GM18499 (cell line): Measurements from ENCODE around the gene WWOX.

Source experiments
- ATAC-seq: cut with Tn5 transposase; IDR thresholded peaks from one replicate; pipeline ENCODE4 v1.9.1; 2021; ENCODE audit warnings: moderate number of reproducible peaks; ENCODE audit not compliant: insufficient read depth, unreplicated experiment

WWOX gene

DNA sequence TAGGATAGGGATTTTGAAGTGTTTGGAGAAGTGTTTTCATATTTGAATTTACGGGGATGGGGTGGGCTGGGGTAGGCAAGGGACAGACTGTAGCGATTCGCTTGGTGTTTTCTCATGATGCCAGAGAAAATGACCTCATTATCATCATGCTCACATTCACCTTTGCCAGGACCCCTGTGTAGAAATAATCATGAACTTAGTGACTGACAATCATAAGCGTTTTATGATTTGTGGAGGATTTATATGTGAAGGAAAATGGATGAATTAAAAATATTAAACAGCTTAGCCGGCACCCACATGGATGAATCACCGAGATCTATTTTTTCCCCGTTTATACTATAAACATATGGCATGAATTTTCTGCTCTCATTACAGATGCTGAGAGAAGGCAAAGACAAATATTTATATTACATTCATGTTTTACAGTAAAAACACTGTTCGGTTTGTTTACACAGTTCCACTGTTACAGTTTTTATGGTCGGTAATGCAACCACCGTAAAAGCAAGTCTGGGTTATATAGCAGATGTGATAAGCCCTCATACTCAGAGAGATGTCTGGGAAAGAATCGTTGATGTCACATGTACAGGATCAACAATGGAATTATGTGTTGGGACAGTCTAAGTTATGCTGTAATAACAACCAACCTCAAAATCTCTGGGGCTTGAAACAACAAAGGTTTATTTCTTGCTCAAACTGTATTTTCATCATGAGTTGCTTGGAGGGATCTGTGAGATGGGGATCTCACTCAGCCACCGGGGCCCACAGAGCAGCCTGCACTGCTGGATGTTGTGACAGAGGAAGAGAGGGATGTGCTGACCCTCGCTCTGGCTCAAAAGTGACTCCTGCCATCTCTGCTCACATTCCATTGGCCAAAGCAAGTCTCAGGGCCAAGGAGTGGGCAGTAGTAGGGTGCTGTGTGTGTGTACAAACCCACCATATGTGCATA, 85.1 kb downstream of the WWOX start:
- no peak for ATAC-seq

DNA sequence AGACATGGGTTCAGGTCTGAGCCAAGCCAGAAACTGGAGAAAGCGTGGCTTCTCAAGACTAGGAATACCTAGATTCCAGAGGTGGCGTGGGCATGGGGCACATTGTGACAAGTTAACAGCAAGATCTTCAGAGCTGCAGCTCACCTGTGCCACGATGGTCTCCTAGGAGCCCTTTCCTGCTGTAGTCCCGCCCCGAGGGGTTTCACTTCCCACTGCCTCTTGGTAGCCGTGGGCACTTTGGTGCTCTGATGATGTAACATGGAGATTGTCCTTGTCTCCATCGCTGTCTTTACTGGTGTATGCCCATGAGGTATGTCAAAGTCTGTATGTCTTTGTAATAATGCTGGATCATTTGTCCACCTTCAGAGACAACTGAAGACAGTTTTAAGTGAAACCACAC, 89.7 kb downstream of the WWOX start:
- ATAC-seq = no peak

DNA sequence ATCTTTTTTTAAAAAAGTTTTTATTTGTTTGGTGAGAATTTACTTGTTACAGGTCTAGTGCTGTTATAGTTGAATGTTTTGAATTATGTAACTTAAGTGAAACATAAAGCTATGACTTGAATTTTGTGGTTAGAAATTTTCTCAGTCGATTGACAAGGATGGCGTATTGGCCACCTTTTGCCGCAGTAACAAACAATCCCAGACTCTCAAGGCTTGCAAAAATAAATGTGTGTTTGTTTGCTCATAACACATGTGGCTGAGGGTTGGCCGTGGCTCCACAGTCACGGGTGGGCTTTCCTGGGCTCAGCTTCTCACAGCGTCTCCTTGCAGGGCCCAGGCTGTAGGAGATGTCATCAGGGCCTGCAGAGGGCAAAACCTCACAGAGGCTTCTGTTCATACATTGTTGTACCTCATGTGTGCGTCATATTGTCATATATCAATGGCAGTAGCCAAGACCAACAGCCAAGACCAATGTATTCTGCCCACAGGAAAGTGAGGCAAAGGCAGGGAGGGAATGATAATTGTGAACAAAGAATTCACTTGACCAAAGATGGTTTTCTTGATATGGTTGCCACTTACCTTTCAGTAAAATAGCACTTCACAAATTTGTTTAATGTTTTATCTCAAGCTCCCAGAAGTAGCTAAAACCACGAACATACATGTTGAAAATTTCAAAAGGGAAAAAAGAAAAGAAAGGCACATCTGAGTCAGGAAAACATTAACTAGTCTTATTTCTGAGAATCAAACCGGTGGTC, 93.5 kb downstream of the WWOX start:
- ATAC-seq = no peak

DNA sequence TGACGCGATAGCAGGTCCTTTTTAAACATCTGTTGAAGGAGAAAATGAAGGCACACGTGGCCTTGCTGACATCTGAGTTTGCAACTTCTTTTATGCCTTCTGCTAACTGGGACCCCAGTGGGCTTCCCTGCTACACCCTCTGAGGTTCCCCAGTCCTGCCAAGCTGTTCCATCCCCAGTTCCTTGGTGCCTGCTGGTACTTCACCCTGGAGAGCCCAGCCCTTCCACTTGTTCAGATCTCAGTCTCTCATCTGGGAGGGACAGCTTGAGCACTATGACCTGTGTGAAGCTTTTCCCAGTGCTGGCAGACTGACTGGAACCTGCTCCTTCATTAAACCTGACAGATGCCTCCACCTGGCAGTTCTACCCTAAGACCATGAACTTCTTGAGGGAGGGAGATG, 95.5 kb downstream of the WWOX start:
- ATAC-seq = no peak

DNA sequence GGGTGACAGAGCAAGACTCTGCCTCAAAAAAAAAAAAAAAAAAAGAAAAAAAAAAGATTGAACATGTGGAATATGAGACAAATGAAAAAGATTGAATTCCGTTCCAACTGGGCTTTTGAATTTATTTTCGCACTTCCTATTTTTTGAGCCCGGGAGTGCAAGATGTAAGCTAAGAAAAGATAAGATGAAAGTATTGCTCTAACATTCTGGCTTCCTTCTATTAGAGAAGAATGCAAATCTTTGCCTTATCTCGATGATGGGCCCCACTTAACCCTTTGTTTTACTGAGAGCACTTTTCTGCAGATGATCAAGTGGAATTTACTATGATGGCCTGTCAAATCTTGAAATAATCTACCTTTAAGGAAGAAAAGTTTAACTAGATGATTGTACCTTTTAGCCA, 96.3 kb downstream of the WWOX start:
- ATAC-seq = no peak

DNA sequence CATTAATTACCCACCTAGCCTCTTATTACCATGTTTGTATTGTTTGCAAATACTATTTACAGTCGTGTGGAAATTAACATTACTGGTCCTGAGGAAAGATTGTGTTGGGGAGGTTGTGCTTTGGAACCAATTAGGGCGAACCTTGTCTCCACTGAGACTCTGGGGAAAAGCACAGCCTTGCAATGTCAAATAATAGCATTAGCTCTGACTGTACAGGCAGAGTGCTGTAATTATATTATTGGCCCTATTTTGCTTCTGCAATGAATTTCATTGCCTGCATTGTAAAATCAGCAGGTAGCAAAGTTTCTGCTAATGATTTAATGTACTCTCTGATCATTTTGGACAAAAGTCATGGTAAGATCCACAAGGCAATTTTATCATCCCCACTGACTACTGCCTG, 97.0 kb downstream of the WWOX start:
- no peak for ATAC-seq

DNA sequence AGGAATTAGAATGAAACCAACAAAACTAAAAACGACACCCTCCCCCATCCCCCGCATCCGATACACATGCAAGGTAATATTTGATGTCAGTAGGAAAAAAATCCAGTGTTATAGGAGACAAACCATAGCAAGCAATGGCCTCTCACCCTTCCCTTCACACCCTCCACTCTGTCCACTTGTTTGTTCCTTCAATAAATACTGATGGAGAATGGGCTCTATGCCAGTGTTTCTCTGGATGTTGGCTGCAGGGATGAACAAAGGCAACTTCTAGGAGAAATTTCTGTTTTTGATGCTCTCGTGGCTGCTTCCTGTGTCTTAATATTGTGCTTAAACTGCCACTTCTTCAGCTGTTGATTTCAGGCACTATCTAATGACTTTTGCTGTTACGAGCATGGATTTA, 98.8 kb downstream of the WWOX start:
- no peak for ATAC-seq

DNA sequence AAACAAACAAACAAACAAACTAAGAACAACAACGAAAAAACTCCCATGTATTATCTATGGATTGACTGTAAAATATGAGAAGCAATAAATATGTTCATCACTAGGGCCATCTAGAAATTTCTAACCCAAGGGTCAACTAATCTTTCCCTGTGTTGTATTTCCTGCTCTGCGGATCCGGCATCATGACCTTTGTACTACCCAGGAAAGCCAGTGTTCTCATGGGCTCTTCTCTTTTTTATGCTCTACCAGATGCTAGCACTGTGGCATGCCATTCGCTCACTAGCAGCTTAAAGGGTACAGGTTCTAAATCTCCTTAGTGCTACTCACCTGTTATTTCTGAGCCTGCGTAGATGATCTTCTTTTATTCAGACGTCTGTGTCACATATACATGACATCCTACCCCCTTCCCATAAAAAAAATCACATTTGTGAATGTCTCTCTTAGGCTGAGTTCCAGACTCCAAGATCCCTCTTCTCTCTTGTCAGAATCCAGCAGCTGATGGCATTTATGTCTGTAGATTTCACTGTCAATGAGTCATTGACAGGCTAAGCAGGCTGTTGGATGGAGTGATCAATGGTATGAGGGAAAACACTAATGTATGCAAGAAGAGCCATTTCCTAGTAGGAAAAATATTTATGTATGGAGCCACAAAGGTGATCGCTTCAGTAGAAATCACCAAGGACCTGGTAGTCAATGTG, 100.0 kb downstream of the WWOX start:
- ATAC-seq = no peak

DNA sequence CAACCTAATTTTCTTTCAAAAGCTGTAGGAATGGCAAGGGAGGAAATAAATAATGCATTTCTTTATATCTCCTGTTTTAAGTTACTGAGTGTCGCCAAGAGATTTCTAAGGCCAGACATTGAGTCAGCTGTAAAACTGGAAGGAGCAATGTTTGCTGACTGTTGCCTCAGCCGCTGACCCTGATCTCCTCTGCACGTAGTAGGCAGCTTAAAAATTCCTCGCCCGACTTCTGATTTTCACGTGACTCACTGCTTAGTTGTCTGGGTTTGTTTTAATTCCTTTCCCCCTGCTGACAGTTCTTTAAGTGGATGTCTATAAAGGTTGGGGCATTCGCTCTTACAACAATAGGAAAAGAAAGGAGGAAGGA, 100.6 kb downstream of the WWOX start:
- ATAC-seq = no peak

DNA sequence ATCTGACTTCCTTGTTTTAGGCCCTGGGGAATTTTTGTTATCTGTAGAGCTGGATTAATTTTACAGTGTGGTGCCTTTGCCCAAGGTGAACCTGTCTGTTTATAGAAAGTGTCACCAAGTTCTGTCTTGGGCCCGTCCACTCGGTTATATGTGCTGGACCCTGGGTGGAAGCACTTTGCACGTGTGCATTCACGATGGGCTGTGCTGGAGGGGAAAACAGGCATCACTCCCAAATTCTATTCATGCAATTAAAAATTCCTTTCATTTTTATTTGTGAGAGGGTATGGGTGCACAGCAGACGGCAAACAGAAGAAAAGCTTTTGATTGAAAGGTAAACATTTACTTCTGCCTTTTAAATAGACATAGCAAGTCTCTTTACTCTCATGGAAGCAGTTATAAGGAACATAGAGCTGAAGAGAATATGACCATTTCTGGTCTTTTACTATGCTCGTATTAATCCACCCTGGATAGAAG, 101.2 kb downstream of the WWOX start:
- no peak for ATAC-seq

DNA sequence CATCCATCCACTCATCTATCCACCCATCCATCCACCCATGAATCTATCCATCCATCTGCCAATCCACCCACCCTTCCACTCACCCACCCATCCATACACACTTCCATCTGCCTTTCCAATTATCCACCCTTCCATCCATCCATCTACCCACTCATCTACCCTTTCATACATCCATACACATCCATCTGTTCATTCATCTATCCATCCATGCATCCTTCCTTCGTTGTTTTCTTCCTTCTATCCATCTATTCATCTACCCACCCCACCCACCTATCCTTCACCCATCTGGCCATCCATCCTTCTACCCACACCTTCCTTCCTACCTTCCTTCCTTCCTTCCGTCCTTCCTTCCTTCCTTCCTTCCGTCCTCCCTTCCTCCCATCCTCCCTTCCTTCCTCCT, 106.1 kb downstream of the WWOX start:
- ATAC-seq = no peak

DNA sequence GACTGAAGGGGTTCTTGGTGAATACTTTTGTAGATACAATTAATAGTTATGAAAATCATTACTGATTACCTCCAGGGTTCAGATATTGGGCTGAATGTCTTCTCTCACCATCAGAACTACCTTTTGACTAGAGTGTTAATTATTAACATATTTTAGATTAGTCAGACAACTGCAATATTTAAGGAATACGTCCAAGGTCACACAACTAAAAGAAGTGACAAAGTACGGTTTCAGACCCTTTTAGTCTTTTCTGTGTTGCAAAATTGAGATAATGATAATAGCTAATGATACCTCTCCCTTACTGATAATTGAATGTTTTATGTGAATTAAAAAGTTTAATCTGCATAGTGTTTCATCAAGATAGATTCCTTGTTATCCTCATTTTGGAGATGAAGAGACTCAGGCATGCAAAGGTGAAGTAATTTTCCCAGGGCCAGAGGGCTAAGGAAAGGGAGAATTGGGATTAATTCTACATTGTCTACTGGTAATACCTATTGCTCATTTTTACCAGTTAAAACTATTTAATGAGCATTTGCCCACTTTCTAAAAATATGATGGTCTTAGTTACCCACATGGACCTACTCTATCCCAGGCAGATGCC, 107.3 kb downstream of the WWOX start:
- ATAC-seq = no peak

DNA sequence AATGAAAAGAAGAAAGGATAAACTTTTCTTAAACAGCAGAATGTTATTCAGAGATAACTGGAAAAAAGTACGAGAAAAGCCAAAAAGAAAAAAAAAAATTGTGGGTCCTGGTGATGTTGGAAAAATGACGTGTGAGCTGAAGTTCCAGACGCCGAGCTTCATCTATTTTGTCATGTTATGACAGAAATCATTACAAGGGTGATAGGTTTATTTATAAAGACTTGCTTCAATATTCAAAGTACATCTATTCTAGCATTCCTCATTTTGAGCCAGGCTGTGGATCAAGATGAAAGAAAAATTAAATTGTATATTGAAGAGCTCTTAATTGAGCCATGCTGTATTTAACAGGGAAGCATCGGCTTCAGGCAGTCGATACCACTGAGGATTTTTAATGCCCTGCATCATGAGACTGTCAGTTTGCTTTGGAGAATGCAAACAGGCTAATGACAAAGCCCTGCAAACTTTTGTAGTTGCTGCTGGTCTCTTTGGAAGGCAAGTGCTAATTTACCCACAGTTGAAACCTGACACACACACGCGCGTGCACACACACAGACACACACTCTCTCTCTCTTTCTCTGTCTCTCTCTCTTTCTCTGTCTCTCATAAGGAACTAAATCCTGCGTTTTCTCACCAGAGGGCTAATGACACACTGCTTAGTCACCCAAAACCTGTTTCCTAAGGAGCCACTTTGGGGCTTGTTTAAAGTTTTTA, 110.7 kb downstream of the WWOX start:
- ATAC-seq = no peak

DNA sequence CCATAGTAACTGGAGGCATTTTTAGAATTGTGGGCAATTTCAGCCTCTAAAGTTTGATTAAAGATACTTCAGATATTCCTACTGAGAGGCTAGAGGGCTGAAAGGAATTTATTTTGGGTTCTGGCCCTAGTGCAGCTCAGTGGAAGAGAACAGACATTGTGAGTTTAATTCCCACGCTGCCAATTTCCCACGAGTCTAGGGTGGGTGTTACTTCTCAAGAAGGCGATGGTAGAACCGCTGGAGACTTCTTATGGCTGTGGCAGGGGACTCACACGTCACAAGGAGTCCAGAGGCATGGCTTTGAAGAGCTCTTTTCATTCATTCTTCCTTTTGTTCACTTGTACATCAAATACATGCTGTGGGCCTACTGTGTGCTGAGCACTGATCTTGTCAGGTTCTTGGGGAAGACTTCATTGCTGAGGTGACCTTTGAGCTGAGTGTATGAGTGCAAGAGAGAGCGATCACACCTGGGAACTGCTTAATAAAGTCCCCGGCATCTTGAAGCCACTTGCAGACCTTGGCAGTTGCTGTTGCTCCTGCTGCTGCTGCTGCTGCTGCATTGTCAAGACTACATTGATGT, 111.7 kb downstream of the WWOX start:
- ATAC-seq = no peak

DNA sequence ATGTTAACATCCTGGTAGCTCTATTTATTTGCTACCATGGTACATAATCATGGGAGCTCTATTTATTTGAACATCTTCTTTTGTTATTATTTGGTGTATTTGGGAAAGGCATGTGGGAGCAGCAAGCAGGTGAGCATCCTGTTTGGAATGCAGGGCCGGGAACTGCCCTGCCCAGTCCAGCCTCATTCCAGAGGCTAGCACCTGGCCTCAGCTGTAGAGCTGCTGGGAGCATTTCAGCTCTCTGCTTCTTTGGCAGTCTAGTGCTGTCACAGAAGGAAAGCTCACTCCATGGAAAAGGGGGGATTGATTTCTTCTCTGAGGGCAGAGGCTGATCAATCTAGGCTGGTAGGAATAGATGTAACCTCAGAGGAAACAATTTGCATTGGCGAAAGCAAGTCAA, 112.5 kb downstream of the WWOX start:
- ATAC-seq = no peak

DNA sequence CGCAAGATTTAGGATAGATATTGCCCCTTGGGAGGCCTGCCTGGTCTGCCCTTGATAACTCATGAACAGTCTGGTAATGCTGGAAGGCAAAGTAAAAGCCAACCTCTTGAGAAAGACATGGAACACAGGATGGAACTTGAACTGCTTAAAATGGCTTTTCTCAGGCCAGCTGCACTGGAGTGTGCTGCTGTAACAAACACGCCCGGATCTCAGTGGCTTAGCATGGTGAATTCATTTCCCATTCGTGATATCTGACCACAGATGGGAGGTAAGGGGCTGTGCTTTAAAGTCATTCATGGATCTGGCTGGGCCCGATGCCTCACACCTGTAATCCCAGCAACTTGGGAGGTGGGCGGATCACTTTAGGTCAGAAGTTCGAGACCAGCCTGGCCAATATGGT, 113.2 kb downstream of the WWOX start:
- no peak for ATAC-seq

DNA sequence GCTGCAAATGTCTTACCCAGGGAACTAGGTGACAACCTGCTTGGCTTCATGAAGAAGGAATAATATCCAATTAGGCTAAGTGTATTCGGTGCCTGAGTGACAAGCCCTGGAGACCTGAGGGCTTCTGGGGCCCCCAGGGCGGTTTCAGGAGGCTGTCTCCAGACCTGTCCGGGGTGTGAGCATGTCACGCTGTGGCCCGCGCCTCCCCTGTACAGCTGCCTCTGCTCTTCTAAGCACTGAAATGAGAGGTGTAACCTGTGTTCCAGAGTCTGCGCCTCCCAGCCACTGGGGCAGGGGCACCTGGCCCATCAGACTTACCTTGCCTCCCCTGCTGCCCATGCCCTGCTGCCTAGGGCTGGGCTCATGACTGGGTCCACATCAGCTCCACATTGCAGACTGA, 114.3 kb downstream of the WWOX start:
- ATAC-seq = no peak

DNA sequence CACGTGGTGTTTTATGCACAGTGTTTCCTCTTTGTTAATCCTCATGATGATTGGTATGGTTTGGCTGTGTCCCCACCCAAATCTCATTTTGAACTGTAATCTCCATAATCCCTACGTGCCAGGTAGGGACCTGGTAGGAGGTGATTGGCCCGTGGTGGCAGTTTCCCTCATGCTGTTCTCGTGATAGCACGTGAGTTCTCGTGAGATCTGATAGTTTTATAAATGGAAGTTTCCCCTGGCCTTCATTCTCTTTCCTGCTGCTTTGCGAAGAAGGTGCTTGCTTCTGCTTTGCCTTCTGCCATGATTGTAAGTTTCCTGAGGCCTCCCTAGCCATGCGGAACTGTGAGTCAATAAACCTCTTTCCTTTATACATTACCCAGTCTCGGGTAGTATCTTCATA, 115.8 kb downstream of the WWOX start:
- no peak for ATAC-seq

DNA sequence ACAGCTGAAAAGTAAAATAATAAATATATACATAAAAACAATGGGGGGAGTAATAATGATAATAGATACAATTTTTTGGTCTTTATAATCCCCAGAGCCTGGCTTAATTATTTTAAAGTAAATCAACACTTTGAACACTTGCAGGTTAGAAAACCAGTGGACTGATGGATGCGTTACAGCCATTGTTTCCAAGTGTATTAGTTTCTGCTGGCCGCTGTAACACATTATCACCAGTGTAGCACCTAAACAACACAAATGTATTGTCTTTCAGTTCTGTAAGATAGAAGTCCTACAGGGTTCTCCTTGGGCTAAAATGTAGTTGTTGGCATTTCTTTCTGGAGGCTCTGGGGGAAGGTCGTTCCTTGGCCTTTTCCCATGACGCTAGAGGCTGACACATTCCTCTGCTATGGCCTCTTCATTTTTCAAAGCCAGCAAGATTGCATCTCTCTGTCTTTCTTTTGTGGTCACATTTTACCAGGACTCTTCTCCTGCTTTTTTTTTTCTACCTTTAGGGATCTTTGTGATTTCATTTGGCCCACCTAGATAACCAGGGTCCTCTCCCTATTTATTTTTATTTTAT, 116.8 kb downstream of the WWOX start:
- ATAC-seq = no peak
